GM08714 (cell line): ENCODE measurements around the gene ATP1A2.

Experiments used
- H3K4me3 ChIP-seq: fragments of 200-500 bp; sonication (Bioruptor generic); 2 replicates; pipeline ENCODE4 v1.5.1; 2014; ENCODE audit warnings: mild to moderate bottlenecking, low read length, inconsistent platforms
- ZNF274 ChIP-seq: IDR thresholded peaks from 2 replicates; pipeline ENCODE4 v1.6.1; 2012; ENCODE audit warnings: mild to moderate bottlenecking, low read depth, low read length

The ATP1A2 gene

GRCh38 chr1:160129966-160130365, 14.4 kb downstream of the ATP1A2 start:
- no peak for TF ChIP-seq ZNF274
- H3K4me3 ChIP-seq = no peak overlapping the region

DNA sequence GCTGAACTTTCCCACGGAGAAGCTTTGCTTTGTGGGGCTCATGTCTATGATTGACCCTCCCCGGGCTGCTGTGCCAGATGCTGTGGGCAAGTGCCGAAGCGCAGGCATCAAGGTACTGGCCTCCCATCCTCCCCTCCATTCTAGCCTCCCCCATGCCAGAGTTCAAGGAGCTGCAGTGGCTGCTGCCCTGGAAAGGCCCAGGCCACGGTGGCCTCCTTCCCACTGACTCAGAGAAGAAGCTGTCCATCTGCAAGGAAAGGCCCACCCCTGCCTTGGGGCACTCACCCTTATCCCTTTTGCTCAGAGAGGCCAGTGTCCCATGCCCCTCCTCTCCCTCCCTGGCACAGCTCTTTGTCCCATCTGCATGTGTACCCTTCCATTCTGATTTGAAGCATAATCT, 14.9 kb downstream of the ATP1A2 start:
- TF ChIP-seq ZNF274 = no peak
- H3K4me3 ChIP-seq = no peak overlapping the region

DNA sequence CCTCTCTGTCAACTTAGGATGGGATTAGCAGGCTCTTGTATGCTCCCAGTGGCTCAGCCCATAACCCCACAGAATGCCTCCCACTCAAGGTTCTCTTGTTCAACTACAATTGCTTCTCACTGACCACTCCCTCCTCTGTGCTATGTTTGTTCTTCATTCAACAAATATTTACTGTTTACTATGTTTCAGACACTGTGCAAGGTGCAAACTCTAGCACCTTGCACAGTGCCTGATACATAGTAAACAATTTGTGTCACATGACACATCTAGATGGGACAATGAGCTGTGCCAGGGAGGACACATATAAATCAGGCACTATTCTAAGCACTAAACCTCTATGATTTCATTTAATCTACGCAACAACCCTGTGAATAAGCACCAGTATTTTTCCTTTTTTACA, 15.4 kb downstream of the ATP1A2 start:
- no peak overlapping the region for H3K4me3 ChIP-seq
- no peak for TF ChIP-seq ZNF274

DNA sequence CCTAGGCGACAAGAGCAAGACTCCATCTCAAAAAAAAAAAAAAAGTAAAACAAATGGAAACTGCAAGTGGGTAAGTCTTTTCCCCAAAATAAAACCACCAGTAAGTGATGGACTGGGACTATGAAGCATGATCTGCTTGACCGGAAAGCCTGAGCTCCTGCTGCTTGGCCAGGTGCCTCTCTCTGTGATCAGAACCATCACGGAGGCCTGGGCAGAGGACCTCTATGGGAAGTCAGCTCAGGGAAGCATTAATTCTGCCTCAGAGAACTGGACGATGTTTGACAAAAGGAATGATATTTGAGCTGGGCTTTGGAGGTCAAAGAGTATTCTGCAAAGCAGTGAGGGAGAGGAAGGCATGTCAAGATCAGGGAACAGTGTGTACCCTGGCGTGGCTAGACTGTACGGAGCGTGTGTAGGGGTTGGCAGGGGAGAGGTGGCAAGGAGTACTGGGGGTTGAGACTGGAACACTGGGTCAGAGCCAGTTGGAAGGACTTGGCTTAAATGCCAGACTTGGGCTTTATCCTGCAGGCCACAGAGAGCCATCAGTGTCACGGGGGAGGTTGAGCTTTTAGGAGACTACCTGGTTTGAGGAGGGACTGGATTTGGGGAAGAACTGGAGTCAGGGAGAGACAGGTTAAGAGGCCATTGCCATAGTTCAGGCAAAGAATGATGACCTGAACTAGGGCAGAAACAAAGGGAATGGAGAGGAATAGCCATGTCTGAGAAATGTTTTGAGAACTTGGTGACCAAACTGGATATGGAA, 16.4 kb downstream of the ATP1A2 start:
- H3K4me3 ChIP-seq = no peak overlapping the region
- no peak for TF ChIP-seq ZNF274

- H3K4me3 ChIP-seq = no peak overlapping the region
- no peak for TF ChIP-seq ZNF274
These were observed 18.6 kb downstream of the ATP1A2 start for GRCh38 chr1:160133990-160134770.

- no peak overlapping the region for H3K4me3 ChIP-seq
- no peak for TF ChIP-seq ZNF274
These were observed 19.4 kb downstream of the ATP1A2 start for GRCh38 chr1:160134791-160135572.

DNA sequence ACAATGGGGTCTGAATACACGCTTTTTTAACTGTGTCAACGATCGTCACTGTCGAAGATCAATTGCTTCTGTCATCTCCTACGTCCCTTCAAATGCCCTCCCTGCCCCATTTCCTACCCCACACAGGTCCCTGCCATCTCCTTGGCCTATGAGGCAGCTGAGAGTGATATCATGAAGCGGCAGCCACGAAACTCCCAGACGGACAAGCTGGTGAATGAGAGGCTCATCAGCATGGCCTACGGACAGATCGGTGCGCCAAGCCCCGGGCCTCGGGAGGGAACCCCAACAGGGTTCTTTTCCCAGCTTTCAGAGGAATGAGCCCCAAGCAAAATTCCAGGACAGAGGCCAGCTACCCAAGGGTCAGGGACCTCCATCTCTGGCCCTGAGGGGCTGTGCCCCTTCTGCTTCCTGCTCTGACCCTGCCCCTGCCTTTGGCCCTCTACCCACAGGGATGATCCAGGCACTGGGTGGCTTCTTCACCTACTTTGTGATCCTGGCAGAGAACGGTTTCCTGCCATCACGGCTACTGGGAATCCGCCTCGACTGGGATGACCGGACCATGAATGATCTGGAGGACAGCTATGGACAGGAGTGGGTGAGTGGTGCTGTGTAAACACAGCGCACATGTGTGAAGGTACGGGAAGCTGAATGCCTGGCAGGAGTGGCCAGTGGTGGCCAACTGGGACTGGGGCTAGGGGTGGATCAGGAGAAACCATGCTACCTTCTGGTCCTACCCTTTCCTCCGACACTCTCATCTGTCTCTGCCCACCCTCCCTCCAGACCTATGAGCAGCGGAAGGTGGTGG, 20.8 kb downstream of the ATP1A2 start:
- H3K4me3 ChIP-seq = no peak overlapping the region
- no peak for TF ChIP-seq ZNF274

- TF ChIP-seq ZNF274 = no peak
- no peak overlapping the region for H3K4me3 ChIP-seq
These were observed 21.3 kb downstream of the ATP1A2 start for GRCh38 chr1:160136926-160137200.

- no peak for TF ChIP-seq ZNF274
- H3K4me3 ChIP-seq = no peak overlapping the region
These were observed 21.8 kb downstream of the ATP1A2 start for GRCh38 chr1:160137216-160137862.

DNA sequence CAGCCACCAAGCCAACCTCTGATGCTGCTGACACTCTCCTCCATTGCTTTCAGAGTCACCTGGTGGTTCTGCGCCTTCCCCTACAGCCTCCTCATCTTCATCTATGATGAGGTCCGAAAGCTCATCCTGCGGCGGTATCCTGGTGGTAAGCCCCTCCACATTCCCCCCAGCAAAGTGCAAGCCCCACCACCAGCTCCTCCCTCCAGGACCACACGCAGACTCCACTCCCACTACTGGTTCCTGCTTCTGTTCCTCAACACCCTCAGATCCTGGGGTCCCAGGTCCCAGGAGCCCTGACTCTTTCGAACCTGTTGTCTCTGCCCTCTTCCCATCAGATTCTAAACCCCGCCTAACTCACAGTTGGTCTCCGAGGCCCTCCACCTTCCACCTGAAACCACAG, 24.3 kb downstream of the ATP1A2 start:
- no peak overlapping the region for H3K4me3 ChIP-seq
- TF ChIP-seq ZNF274 = no peak

- H3K4me3 ChIP-seq = no peak overlapping the region
- no peak for TF ChIP-seq ZNF274
These were observed 28.1 kb downstream of the ATP1A2 start for GRCh38 chr1:160143695-160144094.

DNA sequence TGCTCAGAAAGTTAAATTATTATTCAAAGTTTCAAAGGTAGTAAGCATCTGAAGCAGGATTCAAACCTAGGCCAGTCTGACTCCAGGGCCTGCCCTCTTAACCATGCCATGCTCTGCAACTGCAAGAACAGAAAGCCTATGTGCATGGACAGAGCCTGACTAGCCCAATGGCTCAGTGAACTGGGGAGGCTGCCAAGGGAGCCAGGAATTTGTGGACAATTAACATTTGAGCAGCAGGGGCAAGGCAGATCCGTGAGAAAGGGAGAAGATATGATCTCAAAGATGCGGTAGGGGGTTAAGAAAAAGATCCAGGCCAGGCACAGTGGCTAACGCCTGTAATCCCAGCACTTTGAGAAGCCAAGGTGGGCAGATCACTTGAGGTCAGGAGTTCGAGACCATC, 29.4 kb downstream of the ATP1A2 start:
- H3K4me3 ChIP-seq = no peak overlapping the region
- no peak for TF ChIP-seq ZNF274

DNA sequence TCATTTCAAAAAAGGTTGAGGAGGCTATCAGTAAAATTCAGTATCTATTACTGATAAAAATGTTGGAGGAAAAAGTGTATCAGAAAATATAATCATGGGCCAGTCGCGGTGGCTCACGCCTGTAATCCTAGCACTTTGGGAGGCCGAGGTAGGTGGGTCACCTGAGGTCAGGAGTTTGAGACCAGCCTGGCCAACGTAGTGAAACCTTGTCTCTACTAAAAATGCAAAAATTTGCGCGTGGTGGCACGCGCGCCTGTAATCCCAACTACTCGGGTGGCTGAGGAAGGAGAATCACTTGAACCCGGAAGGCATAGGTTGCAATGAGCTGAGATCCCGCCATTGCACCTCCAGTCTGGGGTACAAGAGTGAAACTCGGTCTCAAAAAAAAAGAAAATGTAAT, 30.5 kb downstream of the ATP1A2 start:
- H3K4me3 ChIP-seq = no peak overlapping the region
- no peak for TF ChIP-seq ZNF274
